Subcutaneous abdominal adipose tissue (tissue), 5 donors: ENCODE data around the gene ETFDH.
"Not testable (repeated sequence)": the region's sequence is repeated elsewhere in the genome, so short reads cannot be mapped to it uniquely, and the experiment has no call there.

Source experiments
- H3K27ac ChIP-seq: one replicate; pipeline ENCODE4 v1.7.0; 2013; ENCODE audit warnings: low read depth, mild to moderate bottlenecking, inconsistent platforms, low read length, moderate library complexity
- H3K27me3 ChIP-seq, 5 donors: one replicate each; pipeline ENCODE4 v1.7.0; 2013; ENCODE audit warnings: low read length in 5 of 5, inconsistent platforms in 1 of 5; ENCODE audit not compliant: control insufficient read depth in 5 of 5, insufficient read depth in 4 of 5
- H3K36me3 ChIP-seq, 5 donors: one replicate each; pipeline ENCODE4 v1.7.0; 2013; ENCODE audit warnings: low read length in 5 of 5; ENCODE audit not compliant: control insufficient read depth in 5 of 5, insufficient read depth in 5 of 5
- H3K4me1 ChIP-seq, 5 donors: one replicate each; pipeline ENCODE4 v1.7.0; 2013; ENCODE audit warnings: low read length in 5 of 5, mild to moderate bottlenecking in 3 of 5, moderate library complexity in 1 of 5; ENCODE audit not compliant: control insufficient read depth in 5 of 5, insufficient read depth in 5 of 5
- H3K4me3 ChIP-seq, 5 donors: one replicate each; pipeline ENCODE4 v1.7.0; 2013; ENCODE audit warnings: low read length in 5 of 5, low read depth in 1 of 5
- H3K9ac ChIP-seq, 5 donors: one replicate each; pipeline ENCODE4 v1.7.0; 2013; ENCODE audit warnings: low read length in 5 of 5, mild to moderate bottlenecking in 4 of 5, moderate library complexity in 3 of 5
- H3K9me3 ChIP-seq, 5 donors: one replicate each; pipeline ENCODE4 v1.7.0; 2013; ENCODE audit warnings: low read length in 5 of 5; ENCODE audit not compliant: control insufficient read depth in 5 of 5
- donor health status: healthy.
- donor health status: healthy.
- donor health status: healthy.
- donor health status: healthy.
- donor health status: healthy.

Gene ETFDH

GRCh38 chr4:158657291-158657690 is 14.8 kb upstream of the ETFDH start:
- Histone ChIP-seq H3K27me3 (no peaks in the 10 kb centered on the region), H3K9ac (no peak overlapping the region), H3K36me3 (no peaks in the 10 kb centered on the region), H3K4me1 (peaks cover 0 to 5% (median 0%) of the 10 kb centered on the region in 5 donors), H3K27ac (no peak overlapping the region), H3K9me3 (no peaks in the 10 kb centered on the region), H3K4me3 (no peak overlapping the region)

DNA sequence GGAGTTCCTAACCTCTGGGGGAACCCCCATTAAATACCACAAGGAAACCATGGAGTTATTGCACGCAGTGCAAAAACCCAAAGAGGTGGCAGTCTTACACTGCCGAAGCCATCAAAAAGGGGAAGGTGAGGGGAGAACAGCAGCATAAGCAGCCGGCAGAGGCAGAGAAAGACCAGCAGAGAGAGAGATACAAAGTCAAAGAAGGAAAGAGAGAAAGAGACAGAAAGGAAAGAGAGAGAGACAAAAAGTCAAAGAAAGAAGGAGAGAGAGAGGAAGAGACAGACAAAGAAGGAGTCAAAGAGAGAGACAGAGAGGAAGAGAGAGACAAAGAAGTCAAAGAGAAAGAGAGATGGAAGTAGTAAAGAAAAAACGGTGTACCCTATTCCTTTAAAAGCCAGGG is 8.8 kb upstream of the ETFDH start:
- not testable (repeated sequence) for H3K4me1 ChIP-seq, H3K4me3 ChIP-seq, H3K27me3 ChIP-seq, H3K9me3 ChIP-seq, H3K9ac ChIP-seq, H3K36me3 ChIP-seq, H3K27ac ChIP-seq

- not testable (repeated sequence) for H3K36me3 ChIP-seq, H3K4me1 ChIP-seq, H3K27me3 ChIP-seq, H3K27ac ChIP-seq, H3K9ac ChIP-seq, H3K4me3 ChIP-seq, H3K9me3 ChIP-seq
These were observed 8.1 kb upstream of the ETFDH start for GRCh38 chr4:158663707-158664625.

GRCh38 chr4:158664806-158665205 is 7.3 kb upstream of the ETFDH start:
- H3K27ac ChIP-seq, result no peak overlapping the region
- H3K9me3 ChIP-seq, result no peaks in the 10 kb centered on the region
- H3K27me3 ChIP-seq, result no peaks in the 10 kb centered on the region
- H3K36me3 ChIP-seq, result no peaks in the 10 kb centered on the region
- no peak overlapping the region for H3K4me3 ChIP-seq
- no peaks in the 10 kb centered on the region for H3K4me1 ChIP-seq
- H3K9ac ChIP-seq, result no peak overlapping the region

- Histone ChIP-seq H3K9ac (no peak overlapping the region), H3K9me3 (no peaks in the 10 kb centered on the region), H3K27me3 (no peaks in the 10 kb centered on the region), H3K27ac (no peak overlapping the region), H3K4me1 (peaks cover 6 to 15% (median 12%) of the 10 kb centered on the region in 5 donors), H3K4me3 (no peak overlapping the region), H3K36me3 (no peaks in the 10 kb centered on the region)
These were observed 5.2 kb upstream of the ETFDH start for GRCh38 chr4:158666892-158667291.

DNA sequence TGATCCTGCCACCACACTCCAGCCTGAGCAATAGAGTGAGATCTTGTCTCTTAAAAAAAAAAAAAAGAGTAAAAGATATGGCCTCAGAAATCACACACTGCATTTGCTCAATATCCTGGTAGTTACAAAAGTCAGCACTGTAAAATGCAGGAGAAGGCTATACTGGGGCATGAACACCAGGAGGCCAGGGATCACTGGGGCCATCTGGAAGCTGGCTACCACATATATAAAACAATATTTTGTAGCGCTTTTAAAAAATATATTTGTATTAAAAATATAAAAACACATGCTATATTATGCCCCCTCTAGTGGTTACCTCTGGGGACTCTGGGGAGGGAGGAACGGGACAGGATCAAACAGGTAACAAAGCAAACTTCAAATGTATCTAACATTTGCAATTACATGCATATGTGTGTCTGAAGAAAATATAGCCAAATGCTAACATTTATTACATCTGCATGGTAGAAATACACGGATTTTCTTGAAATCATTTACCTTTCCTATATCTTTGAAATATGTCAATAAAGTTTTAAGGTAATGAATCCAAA is 4.4 kb upstream of the ETFDH start:
- Histone ChIP-seq H3K27ac (no peak overlapping the region), H3K9ac (no peak overlapping the region), H3K27me3 (peaks cover 0 to 2% (median 0%) of the 10 kb centered on the region in 5 donors), H3K36me3 (no peaks in the 10 kb centered on the region), H3K9me3 (no peaks in the 10 kb centered on the region), H3K4me3 (no peak overlapping the region), H3K4me1 (peaks cover 8 to 20% (median 16%) of the 10 kb centered on the region in 5 donors)

DNA sequence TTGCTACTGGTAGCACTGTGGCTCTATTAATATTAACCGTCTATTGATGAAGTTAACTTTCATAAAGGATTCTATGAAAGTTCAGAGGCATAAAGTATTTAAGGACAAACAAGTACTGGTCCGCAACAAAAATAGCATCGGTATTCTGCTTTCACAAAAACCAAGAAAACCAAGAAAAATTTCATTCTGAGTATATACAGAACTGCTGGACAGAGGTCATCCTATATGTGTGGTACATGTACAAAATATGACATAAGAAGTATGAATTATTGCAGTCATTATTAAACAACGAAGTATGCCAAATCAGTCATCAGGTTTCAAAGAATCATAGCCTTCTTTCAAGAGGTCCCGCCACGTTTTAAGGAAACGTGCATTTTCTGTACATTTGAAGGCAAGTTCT is 2.8 kb upstream of the ETFDH start:
- Histone ChIP-seq H3K27me3 (peaks cover 0 to 2% (median 0%) of the 10 kb centered on the region in 5 donors), H3K27ac (no peak overlapping the region), H3K4me3 (no peak overlapping the region), H3K9me3 (no peaks in the 10 kb centered on the region), H3K4me1 (peaks cover 8 to 31% (median 26%) of the 10 kb centered on the region in 5 donors), H3K36me3 (no peaks in the 10 kb centered on the region), H3K9ac (no peak overlapping the region)

DNA sequence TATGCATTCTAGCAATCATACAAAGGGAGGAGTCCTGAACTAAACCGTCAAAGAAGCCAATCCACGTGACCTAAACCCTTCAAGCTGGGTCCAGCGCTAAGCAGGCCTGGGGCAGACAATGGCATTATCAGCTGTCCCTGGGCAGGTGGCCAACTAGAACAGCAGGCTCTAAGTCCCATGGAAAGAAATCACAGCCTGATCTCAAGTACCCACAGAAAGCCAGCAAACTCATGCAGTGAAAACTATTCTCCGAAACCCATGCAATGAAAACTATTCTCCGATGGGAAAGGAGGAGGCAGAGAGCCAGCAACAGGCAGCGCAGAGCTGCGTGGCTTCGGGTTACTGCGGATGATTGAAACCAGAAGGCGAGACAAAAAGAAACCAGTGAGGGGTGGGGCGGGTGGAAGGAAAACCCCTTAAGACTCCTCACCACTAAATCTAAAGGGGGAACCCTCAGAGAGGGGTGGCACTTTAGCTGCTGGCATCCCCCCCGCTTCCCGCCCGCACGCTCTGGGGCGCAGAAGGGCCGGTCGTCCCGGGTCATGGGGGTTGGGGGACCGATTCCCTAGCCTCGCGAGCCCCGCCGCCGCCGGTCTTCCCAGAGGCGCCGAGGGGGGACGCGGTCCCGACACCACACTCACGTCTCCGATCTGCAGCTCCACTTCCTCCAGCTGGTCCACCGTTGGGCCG is 976 bp upstream of the ETFDH start:
- H3K4me3 ChIP-seq, result peak overlapping the region; percentile 73 to 98 (median 87)
- peak overlapping the region; percentile 57 to 99 (median 93) for H3K9ac ChIP-seq
- H3K36me3 ChIP-seq, result no peaks in the 10 kb centered on the region

GRCh38 chr4:158671665-158671914 is 506 bp upstream of the ETFDH start, which contains the start of gene C4orf46:
Gene C4orf46, minus strand, starts transcription at chr4:158671887. Its CDS starts 86 bp downstream, at chr4:158671801.
- Histone ChIP-seq H3K9me3 (no peaks in the 10 kb centered on the region), H3K27ac (peak within 1 kb of the TSS; percentile 99), H3K9ac (peak within 1 kb of the TSS; percentile 86 to 99 (median 97)), H3K36me3 (no peaks in the 10 kb centered on the region), H3K4me3 (peak within 1 kb of the TSS; percentile 87 to 99 (median 98)), H3K27me3 (peaks cover 0 to 2% (median 0%) of the 10 kb centered on the region in 5 donors), H3K4me1 (peaks cover 8 to 33% (median 26%) of the 10 kb centered on the region in 5 donors)

More for the DNA sequence above, 976 bp upstream of the ETFDH start:
- H3K9me3 ChIP-seq, result no peaks in the 10 kb centered on the region
- H3K4me1 ChIP-seq, result peaks cover 8 to 33% (median 26%) of the 10 kb centered on the region in 5 donors
- peaks cover 0 to 2% (median 0%) of the 10 kb centered on the region in 5 donors for H3K27me3 ChIP-seq
- peak overlapping the region; percentile 99 for H3K27ac ChIP-seq

DNA sequence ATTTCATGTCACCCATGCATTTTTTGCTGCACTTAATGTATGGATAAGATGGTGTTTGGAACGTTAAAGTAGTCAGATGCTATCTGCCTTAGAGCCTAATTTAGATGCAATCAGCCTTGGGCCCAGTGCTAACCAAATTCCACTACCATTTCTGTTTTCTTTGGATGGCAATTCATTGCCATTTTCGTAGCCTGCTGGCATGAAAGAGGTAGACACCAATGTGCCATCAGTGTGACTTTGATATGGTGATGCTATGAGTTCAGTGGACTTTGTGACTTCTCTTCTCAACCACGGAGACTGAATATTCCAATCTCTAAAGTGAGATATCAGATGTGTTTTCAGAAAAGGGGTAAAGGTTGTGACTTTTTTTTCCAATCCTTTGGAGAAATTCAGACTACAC is 1.5 kb downstream of the ETFDH start:
- Histone ChIP-seq H3K27ac (no peak overlapping the region), H3K4me3 (no peak overlapping the region), H3K9ac (no peak overlapping the region), H3K4me1 (peaks cover 8 to 35% (median 26%) of the 10 kb centered on the region in 5 donors), H3K27me3 (peaks cover 0 to 2% (median 0%) of the 10 kb centered on the region in 5 donors), H3K36me3 (no peaks in the 10 kb centered on the region), H3K9me3 (no peaks in the 10 kb centered on the region)
